Activated CD4-positive, alpha-beta T cell treated with anti-CD3 and anti-CD28 coated beads, Interleukin-2, Interleukin-4, amounts not matched to agents 100 ng/mL and 50 ng/mL, durations not matched to agents 16 hours and 8 hours (primary cell): ENCODE results near the gene ALG14.
"Not testable (repeated sequence)": the region's sequence is repeated elsewhere in the genome, so short reads cannot be mapped to it uniquely, and the experiment has no call there.

Source experiments
- DNase-seq: peaks from one replicate; pipeline ENCODE4 v3.0.0-alpha.2; 2020; ENCODE audit warnings: low spot score

The ALG14 gene, protein sequence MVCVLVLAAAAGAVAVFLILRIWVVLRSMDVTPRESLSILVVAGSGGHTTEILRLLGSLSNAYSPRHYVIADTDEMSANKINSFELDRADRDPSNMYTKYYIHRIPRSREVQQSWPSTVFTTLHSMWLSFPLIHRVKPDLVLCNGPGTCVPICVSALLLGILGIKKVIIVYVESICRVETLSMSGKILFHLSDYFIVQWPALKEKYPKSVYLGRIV

DNA sequence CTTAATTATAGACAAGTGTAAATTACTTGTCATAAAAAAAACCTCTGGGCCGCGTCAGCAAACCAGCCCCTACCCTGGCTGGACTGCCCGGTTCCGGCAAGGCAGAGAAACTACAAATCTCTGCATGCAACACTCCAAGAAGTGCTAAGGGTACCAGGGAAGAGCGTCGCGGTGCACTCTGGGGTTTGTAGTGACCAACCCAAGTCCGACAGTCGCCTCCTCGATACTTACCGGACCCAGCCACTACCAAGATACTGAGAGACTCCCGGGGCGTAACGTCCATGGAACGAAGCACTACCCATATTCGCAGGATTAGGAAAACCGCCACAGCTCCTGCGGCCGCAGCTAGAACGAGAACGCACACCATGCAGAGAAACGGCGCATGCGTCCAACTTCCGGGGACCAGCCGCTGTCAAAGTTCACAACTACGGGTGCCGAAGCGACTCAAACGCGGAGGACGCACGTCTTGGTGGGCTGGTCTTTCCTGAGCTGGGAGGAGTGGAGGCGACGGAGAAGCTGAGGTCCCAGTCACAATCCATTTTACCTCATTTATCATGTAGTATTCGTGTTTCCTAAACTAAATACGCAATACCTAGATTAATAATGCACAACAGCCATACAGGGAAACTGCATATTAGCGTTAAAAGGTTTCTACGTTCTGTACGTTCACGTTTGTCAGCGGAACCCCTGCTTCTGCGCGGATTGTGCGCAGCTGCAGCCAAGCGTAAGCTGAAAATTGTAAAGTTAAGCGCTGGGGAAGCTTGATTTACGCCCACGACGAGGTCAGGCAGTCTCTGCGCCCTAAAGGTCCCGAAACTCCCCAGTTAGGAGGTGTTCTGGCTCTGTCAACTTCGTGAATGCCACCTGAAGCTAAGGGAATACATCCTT is at the start of gene ALG14:
ALG14 (minus strand) TSS at position 420 of the 888 bp plus-strand sequence; CDS start at position 367, 53 bp downstream.
- peak; percentile 93 for DNase-seq

DNA sequence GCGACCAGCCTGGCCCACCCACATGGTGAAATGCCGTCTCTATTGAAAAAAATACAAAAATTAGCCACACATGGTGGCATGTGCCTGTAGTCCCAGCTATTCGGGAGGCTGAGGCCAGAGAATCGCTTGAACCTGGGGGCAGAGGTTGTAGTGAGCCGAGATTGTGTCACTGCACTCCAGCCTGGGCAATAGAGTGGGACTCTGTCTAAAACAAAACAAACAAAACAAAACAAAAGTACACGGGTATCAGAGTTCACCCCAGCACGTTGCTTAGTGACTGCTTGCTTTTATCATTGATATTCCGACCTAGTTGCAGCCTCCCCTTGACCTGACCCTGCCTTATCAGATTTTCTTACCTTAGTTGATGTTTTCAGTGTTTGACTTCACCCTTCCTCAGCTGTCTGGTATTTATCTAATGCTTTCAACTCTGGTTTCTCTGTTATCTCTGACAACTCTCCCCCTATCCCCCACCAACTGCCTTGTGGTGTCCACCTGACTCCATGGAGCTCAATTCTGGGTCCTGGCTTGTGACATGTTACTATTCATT is 49.5 kb upstream of the ALG14 start:
- DNase-seq, result no peak

DNA sequence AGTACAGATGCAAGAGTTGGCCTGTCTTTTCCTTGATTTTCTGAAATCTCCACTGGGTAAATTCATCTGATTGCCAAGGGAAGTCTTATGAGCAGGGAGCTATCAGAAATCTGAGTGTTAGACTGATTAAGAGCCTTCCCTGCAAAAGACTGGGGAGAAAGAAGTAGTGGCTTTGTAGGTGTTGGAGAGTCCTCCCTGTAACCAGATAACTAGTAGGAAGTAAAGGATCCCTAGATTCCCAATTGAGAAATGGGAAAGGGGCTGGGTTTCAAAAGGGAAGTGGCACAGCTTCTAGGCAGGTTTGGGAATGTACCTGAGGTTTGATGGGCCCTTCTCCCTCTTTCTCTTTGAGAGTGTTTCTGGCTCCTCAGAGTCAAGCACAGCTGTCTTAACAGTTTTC is 46.5 kb upstream of the ALG14 start:
- DNase-seq, result no peak

DNA sequence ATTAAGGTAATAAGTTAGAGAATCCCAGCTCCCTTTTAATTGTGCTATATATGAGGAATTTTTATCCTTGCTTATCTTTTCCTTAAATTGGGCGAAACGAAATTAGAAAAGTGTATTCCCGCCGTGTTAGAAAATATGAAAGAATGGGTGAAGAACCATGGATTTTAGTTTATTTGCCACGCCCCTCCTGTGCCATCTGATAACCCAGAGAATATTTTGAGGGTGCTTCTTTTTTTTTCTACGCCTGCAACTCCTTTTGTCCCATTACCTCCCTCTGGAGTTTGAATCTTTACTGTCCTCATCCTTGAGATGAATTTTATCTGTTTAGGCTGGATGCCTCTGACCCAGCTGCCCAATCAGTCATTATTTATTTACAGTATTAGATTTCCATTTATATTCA is 46.0 kb upstream of the ALG14 start:
- DNase-seq, result no peak

DNA sequence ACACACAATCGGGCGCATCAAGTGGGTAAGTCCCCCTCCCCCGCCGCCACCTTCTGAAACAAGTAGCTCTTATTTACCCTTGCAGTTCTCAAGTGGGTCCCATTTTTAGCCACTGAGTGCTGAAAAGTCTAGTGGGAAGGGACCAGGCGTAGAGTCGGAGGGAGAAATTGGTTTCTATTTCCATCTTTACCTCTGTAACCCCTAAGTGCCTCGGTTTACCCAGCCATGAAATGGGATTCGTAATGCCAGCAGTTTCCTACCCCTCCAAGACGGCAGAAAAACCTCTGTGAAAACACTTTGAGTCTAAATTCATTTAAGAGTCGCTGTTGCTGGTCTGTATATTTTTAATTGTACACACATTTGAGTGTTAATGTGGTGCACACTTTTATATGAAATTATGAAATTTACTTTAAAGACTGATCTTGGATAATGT is 45.3 kb upstream of the ALG14 start:
- DNase-seq, result no peak

DNA sequence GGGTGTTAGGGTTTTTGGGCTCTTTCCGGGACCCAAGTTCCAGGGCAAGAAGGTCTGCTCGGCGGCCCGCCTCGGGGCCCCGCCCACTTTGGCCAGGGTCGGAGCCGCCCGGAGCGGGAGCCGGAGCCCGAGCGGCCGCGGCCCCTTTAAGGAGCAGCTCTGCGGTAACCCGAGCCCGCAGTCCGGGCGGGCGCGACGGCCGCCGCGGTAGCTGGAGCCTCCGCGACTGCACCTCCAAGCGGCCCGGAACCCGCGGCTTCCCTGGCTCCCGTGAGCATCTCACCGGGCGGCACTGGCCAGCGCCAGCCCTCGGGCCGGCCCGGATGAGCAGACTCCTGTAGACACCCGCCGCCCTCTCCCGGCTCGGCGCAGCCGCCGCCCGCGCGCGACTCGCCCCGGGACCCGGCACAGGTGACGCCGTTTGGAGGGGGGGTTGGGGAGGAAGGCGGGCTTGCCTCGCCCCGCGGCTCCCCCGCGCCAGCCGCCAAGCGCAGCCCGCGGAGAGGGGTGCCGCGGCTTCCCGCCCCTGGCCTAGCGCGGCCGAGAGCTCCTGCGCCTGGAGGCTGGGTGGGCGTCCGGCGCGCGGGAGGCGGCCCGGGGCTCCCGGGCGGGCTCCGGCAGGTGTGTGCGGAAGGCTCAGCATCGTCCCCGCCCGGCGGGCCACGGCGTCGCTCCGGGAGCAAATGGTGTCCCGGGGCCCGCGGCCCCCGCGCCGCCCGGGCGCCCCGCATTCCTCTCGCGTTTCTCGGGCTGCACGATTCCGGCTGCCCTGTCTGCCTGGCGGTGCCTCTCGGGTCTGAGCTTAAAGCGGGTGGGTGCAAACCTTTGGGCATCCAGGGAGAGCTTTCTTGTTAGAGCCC is 44.7 kb upstream of the ALG14 start, which contains the start of gene TLCD4:
TLCD4 (plus strand) TSS at position 149 of the 860 bp plus-strand sequence. CDS start 26,547 bp downstream, outside the sequence.
- DNase-seq, result peak; percentile 3

DNA sequence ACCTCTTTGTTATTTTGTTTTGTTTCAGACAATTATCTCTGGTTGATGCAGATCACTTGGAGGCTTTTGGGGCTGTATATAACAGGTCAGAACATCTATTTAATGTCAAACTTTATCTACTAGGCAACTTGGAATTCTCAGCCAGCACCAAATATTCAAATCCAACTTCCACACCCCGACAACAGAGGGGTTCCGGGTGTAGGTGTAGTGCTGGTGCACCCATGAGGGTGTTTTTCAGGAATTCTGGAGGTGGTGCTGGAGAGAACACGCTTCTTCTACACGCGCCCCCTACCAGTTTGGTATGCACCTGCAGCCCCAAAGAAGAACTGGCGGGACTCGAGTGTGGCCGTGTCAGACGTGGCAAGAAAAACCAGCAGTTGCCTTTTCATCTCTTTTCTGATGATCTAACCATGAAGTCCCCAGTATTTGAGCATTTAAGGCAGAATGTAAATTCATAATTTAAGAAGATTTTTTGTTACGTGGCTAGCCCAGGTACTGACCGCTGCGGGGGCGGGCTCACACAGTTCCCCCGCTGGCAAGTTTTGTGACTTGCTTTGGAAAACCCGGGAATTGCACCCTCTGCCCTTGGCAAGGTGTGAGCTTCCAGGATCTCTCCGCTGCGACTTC is 43.9 kb upstream of the ALG14 start:
- DNase-seq, result peak; percentile 45

DNA sequence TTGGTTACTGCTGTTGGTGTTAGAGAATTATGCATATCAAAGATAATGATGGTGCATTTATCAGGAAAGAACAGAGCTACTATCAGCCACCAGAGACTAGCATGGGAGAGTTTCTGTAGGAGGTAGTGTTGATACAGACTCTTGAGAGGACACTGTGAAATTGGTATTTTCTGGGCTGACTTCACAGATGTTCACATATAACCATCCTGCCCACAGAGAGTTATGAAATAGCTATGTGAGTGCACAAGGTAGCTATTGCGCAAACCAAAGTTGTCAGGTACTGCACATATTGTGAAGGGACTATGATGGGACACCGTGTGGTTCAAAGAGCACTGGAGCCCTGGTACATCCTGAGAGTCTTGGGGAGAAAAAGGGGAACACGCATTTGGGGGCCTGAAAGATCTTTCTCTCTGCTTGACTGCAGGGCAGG is 43.0 kb upstream of the ALG14 start:
- DNase-seq, result no peak

DNA sequence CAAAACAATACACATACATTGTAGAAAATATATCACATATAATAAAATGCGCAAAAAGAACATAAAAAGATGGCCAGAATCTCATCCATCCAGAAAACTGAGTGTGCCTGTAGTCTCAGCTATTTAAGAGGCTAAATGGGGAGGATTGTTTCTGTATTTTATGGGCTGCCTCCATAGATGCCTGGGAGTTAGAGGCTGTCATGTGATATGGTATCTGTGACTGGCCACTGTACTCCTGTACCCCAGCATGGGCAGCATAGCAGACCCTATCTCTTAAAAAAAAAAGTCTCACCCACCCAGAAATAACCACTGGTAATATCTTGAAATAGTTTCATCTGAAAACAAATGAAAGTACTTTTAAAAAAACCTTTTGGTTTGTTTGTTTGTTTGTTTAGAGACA is 40.9 kb upstream of the ALG14 start:
- DNase-seq, result no peak

DNA sequence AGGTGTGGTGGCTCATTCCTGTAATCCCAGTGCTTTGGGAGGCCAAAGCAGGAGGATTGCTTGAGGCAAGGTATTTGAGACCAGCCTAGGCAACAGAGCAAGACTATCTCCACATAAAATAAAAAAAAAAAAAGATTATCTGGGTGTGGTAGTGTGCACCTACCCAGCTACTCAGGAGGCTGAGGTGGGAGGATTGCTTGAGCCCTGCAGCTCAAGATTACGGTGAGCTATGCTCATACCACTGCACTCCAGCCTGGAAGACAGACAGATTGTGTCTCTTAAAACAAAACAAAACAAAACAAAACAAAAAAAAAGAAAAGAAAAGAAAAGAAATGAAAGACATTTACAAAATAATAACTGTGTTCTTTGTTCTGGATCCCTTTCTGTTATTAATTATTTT is 38.3 kb upstream of the ALG14 start:
- DNase-seq, result no peak

DNA sequence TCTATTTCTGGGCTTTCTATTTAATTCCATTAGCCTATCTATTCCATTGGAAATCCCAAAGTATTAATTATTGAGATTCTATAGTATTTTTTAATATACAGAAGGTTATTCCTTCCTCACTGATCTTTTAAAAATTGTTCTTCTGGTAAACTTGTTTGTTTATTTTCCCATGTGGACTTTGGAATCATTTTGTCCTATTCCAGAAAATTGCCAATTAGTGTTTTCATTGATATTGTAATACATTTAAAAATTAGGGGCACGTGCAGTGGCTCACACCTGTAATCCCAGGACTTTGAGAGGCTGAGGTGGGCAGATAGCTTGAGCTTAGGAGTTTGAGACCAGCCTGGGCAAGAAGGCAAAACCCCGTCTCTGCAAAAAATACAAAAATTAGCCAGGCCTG is 36.0 kb upstream of the ALG14 start:
- DNase-seq, result no peak

DNA sequence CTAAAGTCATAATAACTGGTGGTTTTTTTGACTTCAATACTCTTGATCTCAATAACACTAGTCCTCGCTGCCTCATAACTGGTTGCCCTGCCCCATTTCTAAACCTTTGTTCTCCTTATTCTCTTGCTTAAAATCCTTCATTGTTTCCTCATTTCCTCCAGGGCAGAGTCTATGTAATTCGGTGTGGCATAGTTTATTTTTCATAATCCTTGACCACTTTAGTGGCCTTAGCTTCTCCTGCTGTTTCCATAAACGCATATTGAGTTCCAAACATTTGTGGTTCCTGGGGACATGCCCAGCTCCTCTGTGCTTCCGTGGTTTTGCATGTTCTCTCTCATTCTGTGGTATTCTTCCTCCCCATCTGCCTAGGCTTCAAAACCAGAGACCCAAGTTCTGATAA is 25.4 kb upstream of the ALG14 start:
- DNase-seq, result no peak

DNA sequence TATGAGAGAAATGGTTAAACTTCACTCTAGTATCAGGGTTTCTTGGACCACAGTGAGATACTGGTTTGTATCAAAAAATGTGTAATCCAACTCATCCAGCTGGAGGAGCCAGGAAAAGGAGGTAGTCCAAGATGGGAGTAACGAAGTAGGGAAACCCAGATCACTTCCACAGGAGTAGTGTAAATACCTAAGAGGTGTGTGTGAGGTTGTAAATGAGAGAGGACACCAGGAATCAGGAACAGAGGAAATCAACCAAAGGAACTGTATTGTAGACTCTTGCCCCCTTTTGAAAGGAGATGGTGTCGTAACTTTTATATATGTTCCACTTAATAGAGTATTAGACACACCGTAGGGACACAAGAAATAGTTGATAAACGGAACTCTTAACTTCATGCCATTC is 24.7 kb upstream of the ALG14 start:
- no peak for DNase-seq

DNA sequence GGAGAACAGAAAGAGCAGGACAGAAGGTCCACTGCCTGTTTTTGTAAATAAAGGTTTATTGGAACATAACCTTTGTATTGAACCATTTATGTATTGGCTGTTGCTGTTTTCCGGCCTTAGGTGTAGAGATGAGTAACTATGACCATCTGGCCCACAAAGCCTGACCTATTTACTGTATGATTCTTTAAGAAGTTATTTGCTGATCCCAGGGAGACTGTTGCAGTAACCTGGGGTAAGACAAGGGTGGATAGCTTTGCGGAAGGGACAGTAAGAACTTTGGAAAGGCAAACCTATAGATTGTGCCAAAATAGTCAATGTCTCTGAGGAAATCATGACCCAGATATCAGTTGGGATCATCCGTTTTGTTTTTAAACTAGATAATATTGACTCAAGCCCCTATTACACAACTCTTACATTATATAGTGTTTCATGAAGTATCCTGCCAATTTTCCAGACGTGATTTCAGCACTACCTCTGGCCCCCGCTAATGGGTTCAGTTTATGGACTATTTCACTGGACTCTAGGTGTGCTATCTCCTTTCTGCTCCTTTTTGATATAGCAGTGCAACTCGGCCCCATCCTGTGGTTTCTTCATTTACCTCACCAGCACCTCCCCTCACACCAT is 23.6 kb upstream of the ALG14 start:
- DNase-seq, result no peak

DNA sequence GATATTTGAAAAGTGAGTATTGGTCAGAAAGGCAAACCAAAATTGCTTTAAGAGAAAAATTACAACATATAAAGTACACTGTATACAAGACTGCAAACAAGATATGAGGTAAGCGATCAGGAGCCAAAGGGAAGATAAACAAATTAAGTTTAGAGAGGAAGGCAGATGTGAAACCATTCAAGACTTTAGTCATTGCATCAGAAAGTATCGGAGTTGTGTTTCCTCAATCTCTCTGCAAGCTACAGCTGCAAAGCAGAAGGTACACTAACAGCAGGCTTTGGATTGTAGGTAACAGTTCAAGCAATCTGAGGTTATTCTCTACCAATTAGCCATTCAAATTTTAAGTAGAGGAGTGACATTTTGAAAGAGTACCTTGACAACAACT is 23.1 kb upstream of the ALG14 start:
- no peak for DNase-seq

DNA sequence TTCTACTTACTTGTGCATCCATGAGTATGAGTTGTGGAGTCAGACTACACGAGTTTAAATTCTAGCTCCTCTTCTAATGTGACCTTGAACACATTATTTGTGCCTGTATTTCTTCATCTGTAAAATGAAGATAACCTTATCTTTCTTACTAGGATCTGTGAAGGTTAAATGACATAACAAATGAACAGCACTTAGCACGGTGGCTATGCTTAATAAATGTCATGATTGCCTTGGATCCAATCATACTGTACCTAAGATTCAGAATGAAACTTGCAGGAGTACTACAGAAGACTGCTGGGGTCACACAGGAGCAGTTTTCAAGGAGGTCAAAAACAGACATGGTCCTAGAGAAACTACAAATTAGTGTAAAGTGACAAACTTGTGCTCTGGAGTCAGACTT is 22.2 kb upstream of the ALG14 start:
- no peak for DNase-seq

DNA sequence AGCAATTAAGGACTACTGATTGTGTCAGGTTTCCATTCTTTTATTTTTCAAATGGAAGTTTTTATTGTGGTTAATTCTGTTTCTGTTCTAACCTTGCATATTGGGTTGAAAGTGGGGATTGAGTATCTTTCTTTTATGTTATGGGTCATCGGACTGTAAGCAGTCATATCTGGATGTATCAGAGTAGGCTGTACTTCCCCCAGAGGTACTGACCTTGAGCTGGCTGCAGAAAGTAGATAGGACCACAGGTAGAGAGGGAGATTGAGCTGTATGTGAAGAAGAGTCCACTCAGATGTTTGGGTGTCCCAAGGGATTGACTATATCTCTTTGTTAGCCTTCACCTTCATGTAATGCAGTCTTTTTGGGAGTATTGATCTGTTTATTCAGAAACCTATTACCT is 20.5 kb upstream of the ALG14 start:
- DNase-seq, result no peak

DNA sequence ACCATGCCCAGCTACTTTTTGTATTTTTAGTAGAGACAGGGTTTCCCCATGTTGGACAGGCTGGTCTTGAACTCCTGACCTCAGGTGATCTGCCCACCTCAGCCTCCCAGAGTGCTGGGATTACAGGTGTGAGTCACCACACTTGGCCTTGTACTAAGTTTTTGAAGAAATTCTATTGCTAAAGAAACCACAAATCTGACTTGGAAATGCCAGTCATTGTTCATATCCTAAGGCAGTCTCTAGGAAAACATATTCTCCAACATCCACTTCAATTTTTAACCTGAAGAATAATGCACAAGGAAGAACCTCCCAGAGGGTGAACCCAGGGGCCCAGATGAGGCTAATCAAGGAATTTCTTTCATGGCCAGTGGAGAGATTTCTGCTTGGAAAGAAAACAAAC is 20.1 kb upstream of the ALG14 start:
- not testable (repeated sequence) for DNase-seq

DNA sequence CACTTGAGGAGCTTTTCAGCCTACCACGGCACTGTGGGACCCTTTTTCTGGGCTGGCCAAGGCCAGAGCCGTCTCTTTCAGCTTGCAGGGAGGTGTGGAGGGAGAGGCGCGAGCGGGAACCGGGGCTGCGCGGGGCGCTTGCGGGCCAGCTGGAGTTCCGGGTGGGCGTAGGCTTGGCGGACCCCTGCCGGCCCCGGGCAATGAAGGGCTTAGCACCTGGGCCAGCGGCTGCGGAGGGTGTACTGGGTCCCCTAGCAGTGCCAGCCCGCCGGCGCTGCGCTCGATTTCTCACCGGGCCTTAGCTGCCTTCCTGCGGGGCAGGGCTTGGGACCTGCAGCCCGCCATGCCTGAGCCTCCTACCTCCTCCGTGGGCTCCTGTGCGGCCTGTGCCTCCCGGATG is 18.5 kb upstream of the ALG14 start:
- DNase-seq, result not testable (repeated sequence)

DNA sequence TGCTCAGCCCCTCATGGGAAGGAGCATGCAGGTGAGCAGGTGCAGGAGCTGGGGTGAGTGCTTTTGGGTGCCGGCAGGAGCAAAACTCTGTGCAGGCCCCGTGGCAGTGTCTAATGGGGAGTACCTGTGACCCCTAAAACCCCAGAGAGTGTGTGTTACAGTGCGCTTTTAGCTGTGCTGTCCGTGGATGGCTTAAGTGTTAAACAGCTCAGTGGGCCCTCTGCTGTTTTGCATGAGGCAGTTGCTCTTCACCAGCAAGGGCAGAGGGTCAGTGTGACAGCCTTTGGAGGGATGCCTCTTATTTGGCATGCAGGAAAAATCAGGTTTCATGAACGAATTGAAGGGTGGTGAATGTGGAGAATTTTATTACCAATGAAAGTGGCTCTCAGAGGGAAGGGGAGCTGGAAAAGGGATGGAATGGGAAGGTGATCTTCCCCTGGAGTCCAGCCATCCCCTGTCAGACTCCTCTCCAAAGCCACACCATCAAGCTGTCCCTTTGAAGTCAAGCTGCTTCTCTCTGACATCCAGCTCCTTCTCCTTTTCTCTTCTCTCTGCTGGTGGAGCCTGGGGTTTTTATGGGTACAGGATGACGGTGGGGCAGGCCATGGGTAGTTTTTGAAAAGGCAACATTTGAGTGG is 17.0 kb upstream of the ALG14 start:
- no peak for DNase-seq

DNA sequence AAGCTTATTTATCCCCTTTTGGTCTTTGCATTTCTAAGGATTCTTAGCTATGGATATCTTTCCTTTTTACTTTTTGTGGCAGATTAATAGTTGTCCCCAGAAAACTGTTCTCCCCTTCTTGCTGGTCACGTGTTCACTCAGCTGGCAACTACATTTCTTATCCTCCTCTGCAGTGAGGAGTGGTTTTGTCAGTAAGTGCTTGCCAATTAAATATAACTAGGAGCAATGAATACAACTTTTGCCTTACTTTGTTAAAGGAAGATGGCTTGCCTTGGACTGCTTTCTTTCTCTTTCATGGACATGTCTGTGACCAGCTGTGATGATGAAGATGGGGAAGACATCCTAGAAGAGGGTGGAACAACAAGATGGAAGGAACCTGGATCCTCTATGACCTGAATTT is 15.6 kb upstream of the ALG14 start:
- DNase-seq, result no peak
